ENCODE data around the gene GSG1L. TPM values are rescaled to one million over a fixed set of nuclear protein-coding genes. Genes with fewer than 3 reads are reported as not detected.

Gene GSG1L
- total RNA-seq, 2 experiments from 2014 or later, result not detected

GRCh38 chr16:27923751-27924150 is 139.8 kb downstream of the GSG1L start:
- CTCF ChIA-PET, result no interaction called here
- Mint-ChIP-seq H3K27me3 (peaks cover 29% of the 10 kb centered on the region), H3K27ac (no peak overlapping the region), H3K36me3 (ENCODE audit: low read depth) (no peaks in the 10 kb centered on the region), H3K4me3 (no peak overlapping the region), H3K4me1 (ENCODE audit: low read depth) (no peaks in the 10 kb centered on the region), H3K9me3 (no peaks in the 10 kb centered on the region)
- POLR2A ChIA-PET, result no interaction called here
- TF ChIP-seq, protein P1, sequence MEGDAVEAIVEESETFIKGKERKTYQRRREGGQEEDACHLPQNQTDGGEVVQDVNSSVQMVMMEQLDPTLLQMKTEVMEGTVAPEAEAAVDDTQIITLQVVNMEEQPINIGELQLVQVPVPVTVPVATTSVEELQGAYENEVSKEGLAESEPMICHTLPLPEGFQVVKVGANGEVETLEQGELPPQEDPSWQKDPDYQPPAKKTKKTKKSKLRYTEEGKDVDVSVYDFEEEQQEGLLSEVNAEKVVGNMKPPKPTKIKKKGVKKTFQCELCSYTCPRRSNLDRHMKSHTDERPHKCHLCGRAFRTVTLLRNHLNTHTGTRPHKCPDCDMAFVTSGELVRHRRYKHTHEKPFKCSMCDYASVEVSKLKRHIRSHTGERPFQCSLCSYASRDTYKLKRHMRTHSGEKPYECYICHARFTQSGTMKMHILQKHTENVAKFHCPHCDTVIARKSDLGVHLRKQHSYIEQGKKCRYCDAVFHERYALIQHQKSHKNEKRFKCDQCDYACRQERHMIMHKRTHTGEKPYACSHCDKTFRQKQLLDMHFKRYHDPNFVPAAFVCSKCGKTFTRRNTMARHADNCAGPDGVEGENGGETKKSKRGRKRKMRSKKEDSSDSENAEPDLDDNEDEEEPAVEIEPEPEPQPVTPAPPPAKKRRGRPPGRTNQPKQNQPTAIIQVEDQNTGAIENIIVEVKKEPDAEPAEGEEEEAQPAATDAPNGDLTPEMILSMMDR (IDR thresholded peaks at IDR 0.05), result no peak
- DNase-seq, result no peak
- intact Hi-C loops (cut with micrococcal nuclease), result no loop called here
- no peak for ATAC-seq

- H3K4me1 Mint-ChIP-seq (ENCODE audit: low read depth), result no peaks in the 10 kb centered on the region
- CTCF ChIA-PET, result no interaction called here
Observed at GRCh38 chr16:27922433-27922832, 141.1 kb downstream of the GSG1L start.

DNA sequence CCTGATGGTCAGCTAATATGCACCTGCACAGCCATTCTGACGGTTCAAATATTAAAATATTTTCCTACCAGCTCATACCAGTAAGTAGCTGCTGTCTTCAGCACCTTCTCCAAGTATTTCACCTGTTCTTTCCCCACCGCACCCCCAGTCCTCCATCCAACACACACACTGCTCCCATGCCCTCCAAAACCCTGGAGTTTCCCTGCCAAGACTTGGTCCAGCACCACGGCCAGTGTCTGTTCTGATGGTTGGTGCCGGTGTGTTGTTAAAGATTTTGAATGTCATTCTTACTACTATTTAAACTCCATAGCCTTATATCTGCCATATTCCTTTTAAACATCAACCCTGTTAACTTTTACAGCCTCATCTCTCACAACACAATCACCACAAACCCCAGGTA is 142.4 kb downstream of the GSG1L start:
- ChIA-PET CTCF (no interaction called here), POLR2A (interaction anchor here (0.6 kb wide), 2 partner anchors 15 to 43 kb away, joined by 3 read pairs; no protein-coding TSS in a partner anchor)
- Mint-ChIP-seq H3K27me3 (peaks cover 37% of the 10 kb centered on the region), H3K4me3 (no peak overlapping the region), H3K27ac (no peak overlapping the region), H3K4me1 (ENCODE audit: low read depth) (no peaks in the 10 kb centered on the region), H3K36me3 (ENCODE audit: low read depth) (no peaks in the 10 kb centered on the region), H3K9me3 (no peaks in the 10 kb centered on the region)
- TF ChIP-seq, protein P1 (IDR thresholded peaks at IDR 0.05), result no peak
- DNase-seq (no peak), ATAC-seq (no peak)
- intact Hi-C loops (cut with micrococcal nuclease), result no loop called here

More at GRCh38 chr16:27922433-27922832, 141.1 kb downstream of the GSG1L start:
- H3K9me3 Mint-ChIP-seq, result no peaks in the 10 kb centered on the region
- H3K36me3 Mint-ChIP-seq (ENCODE audit: low read depth), result no peaks in the 10 kb centered on the region
- ATAC-seq (no peak), DNase-seq (no peak)
- TF ChIP-seq, protein P1 (IDR thresholded peaks at IDR 0.05), result no peak
- H3K27me3 Mint-ChIP-seq, result peaks cover 31% of the 10 kb centered on the region
- intact Hi-C loops (cut with micrococcal nuclease), result no loop called here
- no peak overlapping the region for H3K27ac Mint-ChIP-seq
- POLR2A ChIA-PET, result no interaction called here
- no peak overlapping the region for H3K4me3 Mint-ChIP-seq

DNA sequence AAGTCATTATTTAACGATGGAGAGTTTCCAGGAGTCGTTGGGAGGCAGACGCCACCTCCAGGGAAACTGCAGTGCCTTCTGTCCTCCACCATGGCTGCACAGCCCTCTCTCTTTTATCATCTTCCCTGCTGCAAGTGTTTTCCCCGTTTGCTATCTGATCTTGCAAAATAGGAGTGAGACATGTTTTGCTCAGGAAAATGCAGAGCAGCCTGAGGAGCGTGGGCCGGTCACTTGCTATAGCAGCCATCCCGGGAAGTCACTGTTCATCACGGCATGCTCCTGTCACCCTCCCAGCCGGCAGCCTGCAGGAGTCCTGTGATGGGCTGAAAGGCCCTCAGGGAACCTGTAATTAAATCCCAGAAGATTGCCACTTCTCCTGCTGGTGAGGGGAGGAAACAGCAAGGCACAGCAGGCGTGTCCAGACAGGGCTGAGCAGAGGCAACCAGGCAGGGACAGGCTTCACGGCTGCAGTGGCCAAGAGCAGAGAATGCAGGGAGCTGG is 143.1 kb downstream of the GSG1L start:
- Mint-ChIP-seq H3K36me3 (ENCODE audit: low read depth) (no peaks in the 10 kb centered on the region), H3K9me3 (no peaks in the 10 kb centered on the region), H3K4me3 (no peak overlapping the region), H3K27ac (no peak overlapping the region), H3K4me1 (ENCODE audit: low read depth) (no peaks in the 10 kb centered on the region), H3K27me3 (peaks cover 37% of the 10 kb centered on the region)
- ATAC-seq (no peak), DNase-seq (no peak)
- intact Hi-C loops (cut with micrococcal nuclease), result no loop called here
- TF ChIP-seq, protein P1 (IDR thresholded peaks at IDR 0.05), result no peak
- ChIA-PET POLR2A (interaction anchor here (0.6 kb wide), 1 partner anchor 42 kb away, joined by 3 read pairs; no protein-coding TSS in a partner anchor), CTCF (no interaction called here)

DNA sequence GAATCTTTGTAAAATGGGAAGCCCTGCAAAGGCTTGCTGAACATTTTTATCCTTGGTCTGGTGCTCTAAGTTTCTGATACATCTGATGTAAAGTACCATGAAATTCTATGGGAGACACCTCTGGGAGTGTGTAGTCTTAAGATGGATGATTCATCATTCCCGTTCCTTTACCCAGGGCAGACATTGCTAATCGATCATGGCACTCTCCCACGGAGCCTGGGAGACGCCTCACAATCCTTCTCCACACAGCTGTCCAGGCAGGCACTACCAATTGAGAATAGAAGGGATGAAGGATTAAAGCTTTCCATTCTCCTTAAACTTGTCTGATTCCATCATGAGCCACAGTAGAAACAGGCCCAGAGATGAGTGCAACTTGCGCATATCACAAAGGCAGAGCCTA is 144.8 kb downstream of the GSG1L start:
- H3K36me3 Mint-ChIP-seq (ENCODE audit: low read depth), result no peaks in the 10 kb centered on the region
- ChIA-PET POLR2A (no interaction called here), CTCF (no interaction called here)
- H3K4me1 Mint-ChIP-seq (ENCODE audit: low read depth), result no peaks in the 10 kb centered on the region
- TF ChIP-seq, protein P1 (IDR thresholded peaks at IDR 0.05), result no peak
- no peak overlapping the region for H3K27ac Mint-ChIP-seq
- DNase-seq, result no peak
- intact Hi-C loops (cut with micrococcal nuclease), result no loop called here
- H3K27me3 Mint-ChIP-seq, result peaks cover 40% of the 10 kb centered on the region
- no peak overlapping the region for H3K4me3 Mint-ChIP-seq
- no peaks in the 10 kb centered on the region for H3K9me3 Mint-ChIP-seq
- ATAC-seq, result no peak

Data from activated CD8-positive, alpha-beta T cell treated with anti-CD3 and anti-CD28 coated beads for 36 hours (primary cell).